HEK293T (cell line): ENCODE data around the gene SFXN3.

Source experiments
- CTCF ChIA-PET: fragments of 350-600 bp; formaldehyde crosslinking; extraction: SDS; loops from one replicate; lab custom pipeline; 2021; ENCODE audit warnings: antibody characterized with exemption, inconsistent platforms; lab: Yijun Ruan, JAX
- POLR2A ChIA-PET: fragments of 350-600 bp; formaldehyde crosslinking; extraction: SDS; loops from one replicate; lab custom pipeline; 2020; ENCODE audit warnings: antibody characterized with exemption, inconsistent platforms; lab: Yijun Ruan, JAX
- DNase-seq: peaks from one replicate; pipeline ENCODE4 v3.0.0; 2012; ENCODE audit warnings: mixed read lengths; ENCODE audit errors: extremely low spot score
- ARNT ChIP-seq: fragments of 450-650 bp; IDR thresholded peaks from 2 replicates; pipeline ENCODE4 v1.6.1; 2017; ENCODE audit warnings: mild to moderate bottlenecking
- BHLHE40 ChIP-seq: fragments of 450-650 bp; IDR thresholded peaks from 2 replicates; pipeline ENCODE4 v1.6.1; 2016; ENCODE audit warnings: mild to moderate bottlenecking, moderate library complexity, borderline replicate concordance
- CTBP1 ChIP-seq: fragments of 450-650 bp; IDR thresholded peaks from 2 replicates; pipeline ENCODE4 v1.6.1; 2016; ENCODE audit warnings: borderline replicate concordance
- ELF4 ChIP-seq: fragments of 450-650 bp; IDR thresholded peaks from 2 replicates; pipeline ENCODE4 v1.6.1; 2017; ENCODE audit warnings: antibody characterized with exemption
- FOXA1 ChIP-seq: fragments of 450-650 bp; IDR thresholded peaks from 2 replicates; pipeline ENCODE4 v1.6.1; 2016; ENCODE audit warnings: mild to moderate bottlenecking
- FOXK2 ChIP-seq: fragments of 450-650 bp; IDR thresholded peaks from 2 replicates; pipeline ENCODE4 v1.6.1; 2016; ENCODE audit warnings: mild to moderate bottlenecking
- FOXM1 ChIP-seq: fragments of 450-650 bp; IDR thresholded peaks from 2 replicates; pipeline ENCODE4 v1.6.1; 2017; ENCODE audit warnings: mild to moderate bottlenecking, borderline replicate concordance
- HDGF ChIP-seq: fragments of 450-650 bp; IDR thresholded peaks from 2 replicates; pipeline ENCODE4 v1.6.1; 2017; ENCODE audit warnings: antibody characterized with exemption, borderline replicate concordance
- L3MBTL2 ChIP-seq: fragments of 450-650 bp; conservative IDR thresholded peaks from 2 replicates; pipeline ENCODE4 v1.6.1; 2016; ENCODE audit warnings: mild to moderate bottlenecking
- LEF1 ChIP-seq: fragments of 450-650 bp; IDR thresholded peaks from 2 replicates; pipeline ENCODE4 v1.6.1; 2017; ENCODE audit warnings: mild to moderate bottlenecking, borderline replicate concordance
- NFRKB ChIP-seq: fragments of 450-650 bp; IDR thresholded peaks from 2 replicates; pipeline ENCODE4 v1.6.1; 2016; ENCODE audit warnings: mild to moderate bottlenecking, moderate library complexity
- PKNOX1 ChIP-seq: fragments of 450-650 bp; IDR thresholded peaks from 2 replicates; pipeline ENCODE4 v1.6.1; 2016
- SP1 ChIP-seq: fragments of 450-650 bp; IDR thresholded peaks from 2 replicates; pipeline ENCODE4 v1.6.1; 2017
- SUZ12 ChIP-seq: fragments of 450-650 bp; IDR thresholded peaks from 2 replicates; pipeline ENCODE4 v1.6.1; 2016; ENCODE audit warnings: mild to moderate bottlenecking
- TARDBP ChIP-seq: fragments of 450-650 bp; IDR thresholded peaks from 2 replicates; pipeline ENCODE4 v1.6.1; 2016
- ZNF384 ChIP-seq: fragments of 450-650 bp; IDR thresholded peaks from 2 replicates; pipeline ENCODE4 v1.6.1; 2016

The SFXN3 gene

GRCh38 chr10:101028446-101029337, 2.3 kb upstream of the SFXN3 start:
- ChIA-PET CTCF (interaction anchor here (0.6 to 6.8 kb wide), 6 partner anchors 11 to 32 kb away, joined by 3 to 35 read pairs (median 6); no protein-coding TSS in a partner anchor), POLR2A (interaction anchor here (1.5 to 3.9 kb wide), 4 partner anchors 14 to 113 kb away, joined by 3 to 30 read pairs (median 16); partner anchors contain the start of gene KAZALD1)
- TF ChIP-seq NFRKB (no peak), FOXM1 (no peak), SUZ12 (no peak), ZNF384 (no peak), FOXA1 (no peak), PKNOX1 (no peak), FOXK2 (no peak), BHLHE40 (no peak), ARNT (no peak), L3MBTL2 (no peak), LEF1 (no peak), ELF4 (no peak), HDGF (no peak)
- DNase-seq, result no peak

GRCh38 chr10:101029520-101030295, 1.3 kb upstream of the SFXN3 start:
- POLR2A ChIA-PET, result interaction anchor here (1.4 to 3.9 kb wide), 4 partner anchors 10 to 37 kb away, joined by 9 to 30 read pairs (median 16); partner anchors contain the start of gene KAZALD1
- CTCF ChIA-PET, result interaction anchor here (0.6 to 6.8 kb wide), 8 partner anchors 12 to 31 kb away, joined by 3 to 35 read pairs (median 6); no protein-coding TSS in a partner anchor
- TF ChIP-seq ARNT (no peak), L3MBTL2 (no peak), CTBP1 (no peak), LEF1 (no peak), FOXK2 (no peak), PKNOX1 (no peak), FOXA1 (no peak), ELF4 (no peak), SUZ12 (no peak), FOXM1 (no peak), TARDBP (no peak), HDGF (no peak), ZNF384 (no peak), BHLHE40 (no peak), SP1 (no peak), NFRKB (no peak)
- DNase-seq, result peak; percentile 50

GRCh38 chr10:101030496-101031127, 422 bp upstream of the SFXN3 start:
- no peak for DNase-seq
- POLR2A ChIA-PET, result interaction anchor here (0.8 to 3.9 kb wide), 7 partner anchors 9 to 112 kb away, joined by 3 to 30 read pairs (median 9); partner anchors contain the start of gene KAZALD1
- CTCF ChIA-PET, result interaction anchor here (0.6 to 6.8 kb wide), 9 partner anchors 11 to 64 kb away, joined by 3 to 35 read pairs (median 4); no protein-coding TSS in a partner anchor
- no peak for TF ChIP-seq PKNOX1
- TF ChIP-seq FOXM1, result no peak
- TF ChIP-seq BHLHE40, result no peak
- no peak for TF ChIP-seq ZNF384
- TF ChIP-seq CTBP1, result no peak

GRCh38 chr10:101031796-101032636, 982 bp downstream of the SFXN3 start:
- no peak for DNase-seq
- ChIA-PET CTCF (interaction anchor here (0.8 to 6.8 kb wide), 6 partner anchors 9 to 34 kb away, joined by 3 to 35 read pairs (median 8); no protein-coding TSS in a partner anchor), POLR2A (interaction anchor here (0.8 to 3.9 kb wide), 4 partner anchors 8 to 30 kb away, joined by 3 to 30 read pairs (median 13); partner anchors contain the start of gene KAZALD1)
- TF ChIP-seq TARDBP (no peak), LEF1 (no peak), SUZ12 (no peak), NFRKB (no peak), FOXM1 (no peak), FOXK2 (no peak), ZNF384 (no peak), CTBP1 (no peak), PKNOX1 (no peak), BHLHE40 (no peak)
